Upper lobe of left lung (tissue), 6 donors: Measurements from ENCODE around the gene LRTM2. TPM values are rescaled to one million over a fixed set of nuclear protein-coding genes. Genes with fewer than 3 reads are reported as not detected.

Experiments
- ATAC-seq, 2 donors: fragments of 200-7000 bp; cut with Tn5 transposase; one replicate each; pipeline ENCODE4 v1.9.1; 2022; ENCODE audit warnings: mild to moderate bottlenecking in 2 of 2, moderate library complexity in 2 of 2; ENCODE audit not compliant: low FRiP score in 2 of 2
- DNase-seq, 2 donors: peaks; one replicate each; pipeline ENCODE4 v3.0.0-alpha.2; 2019 to 2020
- H3K27ac ChIP-seq, 4 donors: fragments of 200-600 bp; sonication (generic); one replicate each; pipeline ENCODE4 v1.5.1; 2016 to 2019
- H3K27me3 ChIP-seq, 4 donors: fragments of 200-600 bp; sonication (generic); one replicate each; pipeline ENCODE4 v1.5.1; 2017 to 2019
- H3K36me3 ChIP-seq, 4 donors: fragments of 200-600 bp; sonication (generic); one replicate each; pipeline ENCODE4 v1.5.1; 2016 to 2019
- H3K4me1 ChIP-seq, 4 donors: fragments of 200-600 bp; sonication (generic); one replicate each; pipeline ENCODE4 v1.5.1; 2018 to 2019
- H3K4me3 ChIP-seq, 4 donors: fragments of 200-600 bp; sonication (generic); one replicate each; pipeline ENCODE4 v1.5.1; 2017 to 2019; ENCODE audit warnings: mild to moderate bottlenecking in 2 of 4, moderate library complexity in 1 of 4
- H3K9me3 ChIP-seq, 4 donors: fragments of 200-600 bp; sonication (generic); one replicate each; pipeline ENCODE4 v1.5.1; 2018 to 2019
- EP300 ChIP-seq, 4 donors: sonication (generic); formaldehyde crosslinking; IDR thresholded peaks; one replicate each; pipeline ENCODE4 v1.5.1; 2017; ENCODE audit warnings: antibody characterized with exemption in 4 of 4, control low read depth in 2 of 4
- POLR2A ChIP-seq, 4 donors: fragments of 450-650 bp; IDR thresholded peaks; one replicate each; pipeline ENCODE4 v1.5.1; 2016 to 2017; ENCODE audit warnings: antibody characterized with exemption in 4 of 4, mild to moderate bottlenecking in 2 of 4
- POLR2AphosphoS5 ChIP-seq, 2 donors: sonication (generic); formaldehyde crosslinking; IDR thresholded peaks; one replicate each; pipeline ENCODE4 v1.5.1; 2017; ENCODE audit warnings: antibody characterized with exemption in 2 of 2
- WGBS, 2 donors: methylation state at CpG; one replicate each; pipeline ENCODE4 v1.1.5; 2017 to 2018; 5-methylcytosine and 5-hydroxymethylcytosine counted together
- total RNA-seq, 6 donors: library from RNA; depleted of rRNA in 4 of 6; stranded (reverse); fragments of >200 nt in 4 of 6; gene quantifications; one replicate each; pipeline versions ENCODE4 v1.1.0 to v1.2.1, GENCODE V29; 2016 to 2021
- TF ChIP-seq, protein P1 (sequence below), 6 experiments: fragments of 450-650 bp in 4 of 6; fragments of 200-600 bp in 2 of 6; sonication (generic) in 2 of 6; IDR thresholded peaks; one replicate each; pipeline ENCODE4 v1.5.1; 2016 to 2019; ENCODE audit warnings: antibody characterized with exemption in 6 of 6
- donor health status: DM: no; HTN: no; CAD: no; lungs with moderate emphysema.
- donor health status: DM: no; HTN: yes; CAD: no; lungs with severe emphysema.

LRTM2 gene
- total RNA-seq, 6 donors from 2014 or later: not detected

GRCh38 chr12:1844223-1844622, 23.9 kb downstream of the LRTM2 start:
- no peak for ATAC-seq
- Histone ChIP-seq H3K36me3 (no peaks in the 10 kb centered on the region), H3K27ac (no peak overlapping the region), H3K4me3 (no peak overlapping the region), H3K9me3 (no peaks in the 10 kb centered on the region), H3K4me1 (no peaks in the 10 kb centered on the region), H3K27me3 (no peaks in the 10 kb centered on the region)
- no peak for TF ChIP-seq POLR2AphosphoS5 (IDR thresholded peaks at IDR 0.05)
- TF ChIP-seq, protein P1, sequence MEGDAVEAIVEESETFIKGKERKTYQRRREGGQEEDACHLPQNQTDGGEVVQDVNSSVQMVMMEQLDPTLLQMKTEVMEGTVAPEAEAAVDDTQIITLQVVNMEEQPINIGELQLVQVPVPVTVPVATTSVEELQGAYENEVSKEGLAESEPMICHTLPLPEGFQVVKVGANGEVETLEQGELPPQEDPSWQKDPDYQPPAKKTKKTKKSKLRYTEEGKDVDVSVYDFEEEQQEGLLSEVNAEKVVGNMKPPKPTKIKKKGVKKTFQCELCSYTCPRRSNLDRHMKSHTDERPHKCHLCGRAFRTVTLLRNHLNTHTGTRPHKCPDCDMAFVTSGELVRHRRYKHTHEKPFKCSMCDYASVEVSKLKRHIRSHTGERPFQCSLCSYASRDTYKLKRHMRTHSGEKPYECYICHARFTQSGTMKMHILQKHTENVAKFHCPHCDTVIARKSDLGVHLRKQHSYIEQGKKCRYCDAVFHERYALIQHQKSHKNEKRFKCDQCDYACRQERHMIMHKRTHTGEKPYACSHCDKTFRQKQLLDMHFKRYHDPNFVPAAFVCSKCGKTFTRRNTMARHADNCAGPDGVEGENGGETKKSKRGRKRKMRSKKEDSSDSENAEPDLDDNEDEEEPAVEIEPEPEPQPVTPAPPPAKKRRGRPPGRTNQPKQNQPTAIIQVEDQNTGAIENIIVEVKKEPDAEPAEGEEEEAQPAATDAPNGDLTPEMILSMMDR (IDR thresholded peaks at IDR 0.05): no peak
- TF ChIP-seq POLR2A (IDR thresholded peaks at IDR 0.05): no peak
- TF ChIP-seq EP300 (IDR thresholded peaks at IDR 0.05): no peak
- peak in 1 of 2 donors; percentile 8 for DNase-seq
- WGBS, 2 donors: 67 to 73% methylated on average over 9 to 10 of the region's 10 CpGs

GRCh38 chr12:1844661-1845409, 24.5 kb downstream of the LRTM2 start:
- Histone ChIP-seq H3K9me3 (no peaks in the 10 kb centered on the region), H3K27ac (no peak overlapping the region), H3K4me1 (no peaks in the 10 kb centered on the region), H3K4me3 (no peak overlapping the region), H3K27me3 (no peaks in the 10 kb centered on the region), H3K36me3 (no peaks in the 10 kb centered on the region)
- WGBS, 2 donors: 51 to 52% methylated on average over 11 to 12 of the region's 12 CpGs
- ATAC-seq (no peak), DNase-seq (no peak)
- TF ChIP-seq POLR2A (IDR thresholded peaks at IDR 0.05) (no peak), POLR2AphosphoS5 (IDR thresholded peaks at IDR 0.05) (no peak), EP300 (IDR thresholded peaks at IDR 0.05) (no peak)
- TF ChIP-seq, protein P1 (IDR thresholded peaks at IDR 0.05): no peak

DNA sequence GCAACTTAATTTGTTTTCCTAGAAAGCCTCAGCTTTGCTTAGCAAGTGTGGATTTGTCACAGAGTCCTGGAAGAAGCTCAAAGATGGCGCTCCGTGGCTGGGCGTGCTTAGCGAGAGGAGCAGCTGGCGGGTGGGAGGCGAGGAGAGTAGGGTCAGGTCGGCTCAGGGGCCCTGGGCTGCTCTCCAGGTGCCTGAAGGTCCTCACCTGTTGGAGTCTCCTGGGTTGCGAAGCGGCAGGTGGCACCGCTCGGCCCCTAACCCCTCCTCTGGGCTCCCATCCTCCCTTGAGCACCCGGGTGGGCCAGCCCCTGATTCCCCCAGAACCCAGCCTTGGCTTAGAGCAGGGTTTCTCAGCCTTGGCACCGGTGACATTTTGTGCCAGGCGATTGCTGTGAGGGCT, 25.1 kb downstream of the LRTM2 start:
- H3K4me3 ChIP-seq: no peak overlapping the region
- H3K27ac ChIP-seq: no peak overlapping the region
- ATAC-seq (no peak), DNase-seq (peak; percentile 5 to 64)
- no peak for TF ChIP-seq EP300 (IDR thresholded peaks at IDR 0.05)
- TF ChIP-seq POLR2AphosphoS5 (IDR thresholded peaks at IDR 0.05): no peak
- no peak for TF ChIP-seq POLR2A (IDR thresholded peaks at IDR 0.05)
- TF ChIP-seq, protein P1 (IDR thresholded peaks at IDR 0.05): no peak
- WGBS, 2 donors: 79 to 83% methylated on average over 9 to 14 of the region's 14 CpGs
- no peaks in the 10 kb centered on the region for H3K36me3 ChIP-seq
- no peaks in the 10 kb centered on the region for H3K4me1 ChIP-seq
- H3K27me3 ChIP-seq: no peaks in the 10 kb centered on the region
- no peaks in the 10 kb centered on the region for H3K9me3 ChIP-seq

DNA sequence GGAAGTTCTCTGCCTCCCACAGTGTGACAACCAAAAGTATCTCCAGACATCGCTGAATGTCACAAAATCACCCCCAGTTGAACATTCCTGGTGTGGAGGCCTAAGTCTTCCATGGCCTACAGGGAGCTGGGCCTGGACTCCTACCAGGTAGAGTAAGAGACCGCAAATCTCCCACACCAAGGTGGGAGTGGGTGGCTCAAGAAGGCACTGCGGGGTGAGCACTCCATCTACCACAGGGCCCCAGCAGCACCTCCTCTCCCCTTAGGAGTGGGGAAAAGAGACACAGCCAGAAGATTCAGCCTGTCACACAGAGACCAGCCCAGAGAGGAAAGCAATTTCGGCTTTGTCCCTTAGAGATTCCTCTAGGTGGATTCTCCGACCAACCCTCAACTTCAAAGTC, 25.5 kb downstream of the LRTM2 start:
- Histone ChIP-seq H3K27me3 (no peaks in the 10 kb centered on the region), H3K36me3 (no peaks in the 10 kb centered on the region), H3K9me3 (no peaks in the 10 kb centered on the region), H3K27ac (no peak overlapping the region), H3K4me1 (no peaks in the 10 kb centered on the region), H3K4me3 (no peak overlapping the region)
- no peak for DNase-seq
- TF ChIP-seq, protein P1 (IDR thresholded peaks at IDR 0.05): no peak
- TF ChIP-seq POLR2A (IDR thresholded peaks at IDR 0.05) (no peak), EP300 (IDR thresholded peaks at IDR 0.05) (no peak), POLR2AphosphoS5 (IDR thresholded peaks at IDR 0.05) (no peak)
- 88 to 91% methylated on average over 5 of the region's 5 CpGs for WGBS, 2 donors
- peak in 1 of 2 donors; percentile 6 for ATAC-seq
